Midbrain (tissue), 1 donor: ENCODE results near the gene PIK3R4.

Source experiments
- DNase-seq: peaks from one replicate; lab custom pipeline; 2025; lab: John Stamatoyannopoulos, UW

PIK3R4 gene

DNA sequence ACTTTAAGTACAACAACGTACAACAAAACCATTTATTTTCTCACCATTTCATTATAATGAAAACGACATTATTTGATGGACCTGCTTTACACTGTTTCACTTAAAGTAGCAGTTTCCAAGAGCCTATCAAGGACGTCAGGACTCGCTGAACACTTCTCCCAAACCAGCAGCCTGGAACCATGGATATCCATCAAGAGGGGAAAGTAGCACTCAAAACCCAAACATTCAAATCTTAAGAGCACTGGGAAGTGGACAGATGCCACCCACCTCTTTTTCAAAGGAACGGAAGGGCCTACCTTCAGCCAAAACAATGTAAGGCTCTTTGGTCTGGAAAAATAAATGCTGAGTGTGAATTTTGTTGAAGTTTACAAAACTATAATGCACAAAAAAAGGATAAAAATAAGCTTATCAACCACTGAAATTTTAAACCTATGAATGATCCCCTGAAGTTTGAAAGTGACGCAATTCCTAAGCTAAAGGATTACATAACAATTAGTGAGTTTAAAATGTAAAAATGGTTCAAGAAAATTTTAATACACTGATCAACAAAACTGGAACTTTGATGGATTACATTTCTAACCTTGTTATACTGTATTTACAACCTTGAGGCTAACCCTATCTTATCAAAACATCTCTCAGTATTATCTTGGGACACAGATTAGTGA is 4.6 kb downstream of the PIK3R4 start:
- no peak for DNase-seq

DNA sequence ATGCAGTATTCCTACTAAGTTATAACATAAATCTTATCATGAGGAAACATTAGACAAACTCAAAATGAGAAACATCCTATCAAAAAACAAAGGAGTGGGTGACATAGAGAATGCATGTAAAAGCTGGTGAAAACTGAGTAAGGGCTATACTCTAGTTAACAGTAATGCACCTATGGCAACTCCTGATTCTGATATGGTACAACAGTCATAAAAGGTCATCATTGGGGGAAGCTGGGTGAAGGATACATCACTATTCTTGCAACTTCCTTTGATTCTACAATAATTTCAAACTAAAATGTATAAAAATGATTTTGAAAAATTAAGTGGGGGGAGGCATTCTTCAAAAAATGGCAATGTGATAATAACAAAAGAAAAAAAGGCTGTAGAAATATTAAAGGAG is 6.8 kb downstream of the PIK3R4 start:
- DNase-seq, result no peak

DNA sequence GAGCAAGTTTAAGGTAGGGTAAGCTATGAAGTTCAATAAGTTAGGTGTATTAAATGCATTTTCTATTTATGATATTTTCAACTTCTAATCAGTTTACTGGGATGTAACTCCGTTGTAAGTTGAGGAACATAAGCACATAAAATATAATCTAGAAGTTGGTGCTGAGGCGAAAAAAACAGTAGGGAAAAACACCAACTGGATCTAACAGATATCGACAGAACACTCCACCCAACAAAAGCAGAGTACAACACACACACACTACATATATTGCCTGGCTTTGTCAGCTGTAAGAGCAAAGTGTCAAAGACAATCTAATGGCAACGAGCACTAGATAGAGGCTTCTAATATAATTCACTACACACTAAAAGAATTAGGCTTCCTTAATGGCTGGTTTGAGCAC is 8.4 kb downstream of the PIK3R4 start:
- no peak for DNase-seq

DNA sequence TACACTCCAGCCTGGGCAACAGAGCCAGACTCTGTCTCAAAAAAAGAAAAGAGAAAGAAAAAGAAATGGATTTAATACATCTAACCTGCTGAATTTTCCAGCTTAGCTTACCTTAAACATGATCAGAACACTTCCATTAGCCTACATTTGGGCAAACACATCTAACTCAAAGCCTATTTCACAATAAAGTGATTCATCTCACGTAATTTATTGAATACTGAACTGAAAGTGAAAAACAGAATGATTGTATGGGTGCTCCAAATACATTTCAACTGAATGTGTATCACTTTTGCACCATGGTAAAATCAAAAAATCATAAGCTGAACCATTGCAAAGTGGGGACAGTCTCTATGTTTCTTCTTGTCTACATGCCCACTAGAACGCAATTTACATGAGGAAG is 9.0 kb downstream of the PIK3R4 start:
- no peak for DNase-seq

DNA sequence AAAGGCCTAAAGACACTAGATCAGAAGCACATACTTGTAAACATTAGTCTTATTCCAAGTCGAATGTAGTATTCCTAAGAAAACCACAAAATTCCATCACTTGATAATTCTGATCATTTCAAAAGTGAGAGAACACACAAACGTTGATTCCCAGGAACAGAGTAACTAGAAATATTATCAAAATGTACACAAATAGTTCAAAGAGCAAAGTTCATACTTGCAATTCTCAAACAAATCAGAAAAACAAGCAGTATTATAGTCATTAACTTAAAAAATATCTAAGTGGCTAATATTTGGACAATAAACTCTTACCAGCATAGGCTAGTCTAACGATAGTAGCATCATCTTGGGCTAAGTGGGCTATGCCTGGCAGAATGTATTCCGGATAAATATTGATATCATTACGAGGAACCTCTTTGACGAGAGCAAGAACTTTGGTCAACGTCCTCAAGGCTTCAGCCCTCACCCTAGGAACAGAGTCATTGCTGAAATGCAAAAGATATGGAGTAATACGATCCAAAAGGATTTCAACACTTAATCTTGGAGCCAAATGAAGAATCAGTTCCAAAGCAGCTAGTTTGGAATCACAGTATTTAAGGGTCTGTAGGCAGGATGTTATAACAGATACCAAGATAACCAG is 13.3 kb downstream of the PIK3R4 start:
- no peak for DNase-seq

DNA sequence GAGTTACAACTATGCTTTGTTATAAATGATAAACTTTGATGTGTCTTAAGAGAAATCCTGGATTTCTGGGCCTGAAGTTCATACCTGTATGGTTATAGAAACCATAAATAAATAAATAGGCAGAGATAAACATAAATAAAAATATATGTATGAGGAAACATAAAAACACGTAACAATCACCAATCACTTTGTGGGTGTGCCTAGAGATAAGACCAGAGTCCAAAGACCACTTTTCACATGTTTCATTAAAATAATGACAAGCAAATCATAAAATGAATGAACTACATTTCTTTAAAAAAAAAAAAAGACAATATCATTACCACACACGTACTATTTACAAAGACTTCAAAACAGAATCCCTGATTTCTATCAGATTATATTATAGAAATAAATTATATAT is 14.1 kb downstream of the PIK3R4 start:
- DNase-seq, result no peak

DNA sequence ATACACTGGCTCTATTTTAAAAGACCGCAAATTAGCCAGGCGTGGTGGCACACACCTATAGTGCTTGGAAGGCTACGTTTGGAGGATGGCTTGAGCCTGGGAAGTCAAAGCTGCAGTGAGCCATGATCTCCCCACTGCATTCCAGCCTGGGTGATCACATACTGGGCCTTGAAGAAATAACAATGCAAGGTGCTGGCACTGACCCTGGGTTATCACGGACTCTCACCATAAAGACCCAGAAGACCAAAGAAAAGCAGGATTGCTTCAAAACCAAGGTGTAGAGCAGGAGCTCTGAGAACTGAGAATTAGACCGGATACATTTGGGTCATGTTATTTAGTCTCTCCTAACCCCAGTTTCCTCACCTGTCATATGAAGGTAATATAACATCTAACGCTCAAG is 14.8 kb downstream of the PIK3R4 start:
- DNase-seq, result no peak

DNA sequence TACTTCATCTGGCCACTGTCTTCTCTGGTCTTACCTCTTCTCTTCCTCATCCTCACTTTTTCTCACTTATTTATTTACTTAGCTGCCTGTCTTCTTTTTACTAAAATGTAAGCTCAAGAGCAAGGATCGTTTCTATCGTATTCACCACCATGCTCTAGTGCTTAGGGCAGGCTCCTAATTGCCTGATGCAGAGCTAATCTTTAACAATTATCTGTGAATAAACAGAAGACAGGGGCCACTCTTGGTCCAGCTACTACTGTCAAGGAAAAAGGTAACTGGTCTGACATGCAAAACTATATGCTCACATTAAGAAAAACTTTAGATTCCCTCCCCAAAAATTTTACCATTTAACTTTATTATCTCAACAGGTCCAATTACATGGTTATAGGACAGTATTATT is 17.5 kb downstream of the PIK3R4 start:
- DNase-seq, result no peak

DNA sequence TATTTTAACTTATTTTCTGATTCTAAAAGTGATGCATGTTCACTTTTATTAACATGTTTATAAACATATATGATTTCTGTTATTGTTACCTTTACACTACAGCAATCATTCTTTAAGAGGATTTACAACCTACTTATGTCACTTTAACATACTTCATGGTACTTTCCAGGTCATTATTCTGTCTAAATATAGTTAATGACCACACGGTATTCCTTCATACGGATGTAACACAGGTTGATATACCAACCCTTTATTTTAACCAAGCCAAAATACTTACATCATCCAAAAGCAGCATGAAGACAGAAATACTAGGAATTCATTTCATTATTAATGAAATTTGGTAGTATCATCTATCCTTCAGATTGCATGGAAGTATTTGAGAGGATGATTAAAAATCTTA is 18.6 kb downstream of the PIK3R4 start:
- peak; percentile 13 for DNase-seq

DNA sequence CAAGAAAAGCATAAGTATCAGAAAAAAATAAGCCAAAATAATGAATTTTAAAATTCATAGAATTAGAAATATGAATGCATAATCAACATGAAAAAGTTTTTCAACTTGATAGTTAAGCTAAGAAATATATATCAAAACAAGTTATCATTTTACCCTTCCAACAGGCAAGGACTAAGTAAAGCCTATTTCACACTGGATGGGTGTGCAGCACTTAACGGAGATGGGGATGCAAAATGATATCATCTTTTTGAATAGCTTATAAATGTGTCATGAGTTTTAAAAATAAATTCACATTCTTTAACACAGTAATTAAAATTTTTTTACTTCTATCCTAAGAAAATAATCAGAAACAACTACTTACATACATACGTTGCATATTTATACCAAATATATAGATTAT is 20.9 kb downstream of the PIK3R4 start:
- DNase-seq, result no peak

DNA sequence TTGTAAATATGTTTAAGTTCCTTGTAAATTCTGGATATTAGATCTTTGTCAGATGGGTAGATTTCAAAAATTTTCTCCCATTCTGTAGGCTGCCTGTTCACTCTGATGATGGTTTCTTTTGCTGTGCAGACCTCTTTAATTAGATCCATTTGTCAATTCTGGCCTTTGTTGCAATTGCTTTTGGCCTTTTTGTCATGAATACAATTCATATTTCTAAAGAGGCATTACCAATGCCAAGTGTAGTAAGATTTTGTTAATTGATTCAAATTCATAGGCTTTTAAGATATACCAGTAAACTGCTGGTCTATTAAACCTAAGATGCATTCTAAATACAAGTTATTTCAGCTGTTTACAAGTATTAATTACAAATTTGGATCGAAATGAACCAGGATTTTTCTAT is 31.0 kb downstream of the PIK3R4 start:
- DNase-seq, result no peak

DNA sequence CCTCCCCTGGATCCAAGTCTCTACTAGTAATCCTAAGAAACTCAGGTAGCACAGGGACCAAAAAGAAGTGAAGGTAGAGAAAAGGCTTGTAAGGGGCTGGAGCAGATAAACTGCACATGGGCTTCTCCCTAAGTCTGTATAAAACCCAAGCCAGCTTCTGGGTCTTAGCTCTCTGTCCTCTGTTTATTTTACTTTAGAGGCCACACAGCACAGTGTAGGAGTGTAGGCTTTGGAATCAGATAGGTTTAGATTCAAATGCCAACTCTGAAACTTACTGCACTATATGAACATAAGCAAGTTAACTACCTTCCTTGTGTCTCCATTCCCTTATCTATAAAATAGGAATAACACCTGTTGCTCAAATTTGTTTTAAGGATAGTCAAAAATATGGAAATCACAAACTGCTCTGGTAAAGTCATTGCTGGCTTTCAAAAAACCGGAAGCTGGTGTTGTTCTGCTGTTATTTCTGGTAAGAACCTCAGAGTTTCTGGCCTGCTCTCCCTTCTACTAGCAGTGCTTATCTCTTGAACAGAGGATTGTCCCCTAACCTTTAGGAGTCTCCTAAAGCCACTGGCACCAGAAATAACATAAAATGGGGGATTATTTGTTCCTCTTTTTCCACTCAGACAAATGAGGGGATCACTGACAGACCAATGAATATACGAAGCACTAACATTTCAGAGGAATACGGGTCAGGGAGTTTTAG is 33.8 kb downstream of the PIK3R4 start:
- DNase-seq, result no peak

DNA sequence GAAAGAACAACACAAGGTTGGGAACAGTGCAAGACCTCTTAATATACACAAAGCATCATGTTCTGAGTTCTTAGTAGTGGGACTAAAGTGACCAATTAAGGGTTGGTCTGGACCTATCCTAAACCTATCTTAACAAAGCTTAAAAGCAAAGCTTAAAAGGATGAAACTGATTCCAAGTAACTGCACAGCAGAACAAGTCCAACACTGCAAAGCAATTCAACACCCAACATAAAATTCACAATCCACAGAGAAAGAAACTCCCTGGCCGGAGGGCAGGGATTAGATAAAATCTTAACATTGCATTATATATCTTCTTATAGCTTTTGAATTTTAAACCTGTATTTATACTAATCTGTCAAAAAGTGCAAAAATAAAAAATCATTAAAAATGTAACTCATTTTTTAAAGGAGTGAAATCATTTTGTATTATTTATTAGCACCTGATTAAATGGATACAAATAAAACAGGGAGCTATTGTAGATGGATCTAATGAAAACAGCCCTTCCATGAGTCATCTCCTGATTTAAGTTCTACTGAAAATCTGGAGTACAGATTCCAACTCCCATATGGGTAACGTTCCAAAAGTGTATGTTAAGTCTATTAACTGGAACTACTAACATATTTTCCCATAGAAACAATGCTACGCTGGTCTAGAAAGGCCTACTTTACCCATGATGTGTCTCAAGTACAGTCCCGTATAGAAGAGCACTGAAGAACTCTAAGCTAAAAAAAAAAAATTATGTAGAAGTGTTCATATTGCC is 34.9 kb downstream of the PIK3R4 start:
- no peak for DNase-seq

DNA sequence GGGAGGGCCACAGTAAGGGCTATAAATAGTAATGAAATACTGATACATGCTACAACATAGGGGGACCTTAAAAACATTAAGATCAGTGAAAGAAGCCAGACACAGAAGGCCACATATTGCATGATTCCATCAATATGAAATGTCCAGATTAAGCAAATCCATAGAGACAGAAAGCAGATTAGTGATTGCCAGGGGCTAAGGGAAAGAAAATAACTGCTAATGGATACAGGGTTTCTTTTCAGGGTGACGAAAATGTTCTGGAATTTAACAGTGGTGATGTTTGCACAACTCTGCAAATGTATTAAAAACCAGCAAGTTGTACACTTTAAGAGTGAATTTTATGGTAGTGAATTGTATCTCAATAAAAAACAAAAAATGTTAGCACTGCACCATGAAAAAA is 37.0 kb downstream of the PIK3R4 start:
- no peak for DNase-seq

DNA sequence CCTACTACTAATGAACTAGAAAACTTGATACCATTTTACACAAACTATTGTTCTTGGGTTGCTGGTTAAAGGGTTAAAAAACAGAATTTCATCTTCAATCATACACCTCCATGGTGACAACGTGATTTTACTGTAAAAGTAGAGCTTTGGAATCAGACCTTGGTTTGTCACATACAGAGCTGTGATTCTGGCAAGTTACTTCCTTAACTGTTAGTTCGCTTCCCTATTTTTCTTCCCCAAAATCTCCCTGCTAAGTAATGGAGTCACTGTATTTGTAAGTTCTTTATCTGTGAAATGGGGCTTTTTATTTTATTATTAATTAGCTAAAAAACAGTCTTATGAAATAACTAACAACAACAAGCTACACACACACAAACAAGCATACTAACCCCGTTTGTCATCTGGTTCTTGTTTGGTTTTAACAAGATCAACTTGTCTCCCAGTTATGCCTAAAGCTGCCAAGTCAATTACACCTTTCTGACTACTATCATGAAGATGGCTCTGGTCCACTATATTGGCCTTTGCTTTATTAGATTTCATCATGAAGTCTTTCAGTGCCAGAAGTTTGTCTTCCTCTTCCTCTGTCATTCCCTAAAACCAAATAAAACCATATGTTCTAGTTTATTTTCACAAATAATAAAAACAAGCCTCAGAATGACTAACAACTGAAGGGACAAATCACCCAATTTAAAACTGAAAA is 38.6 kb downstream of the PIK3R4 start:
- no peak for DNase-seq

DNA sequence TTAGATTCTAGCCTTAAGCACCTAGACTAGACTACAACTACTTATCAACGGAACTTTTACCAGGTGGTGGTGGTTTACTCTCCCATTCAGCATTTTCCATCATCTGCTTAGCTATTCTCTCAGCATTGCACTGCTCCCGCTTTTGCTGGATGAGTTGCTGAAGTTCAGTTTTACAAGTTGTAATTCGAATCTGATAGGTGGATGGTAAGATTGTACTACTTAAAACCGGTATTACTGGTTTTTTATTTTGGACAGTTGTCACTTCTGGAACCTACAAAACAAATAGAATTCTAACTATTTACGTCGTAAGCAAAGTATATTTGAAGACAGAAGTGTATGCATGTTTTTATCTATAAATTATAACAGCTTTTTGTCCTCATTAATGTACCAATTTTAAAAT is 41.1 kb downstream of the PIK3R4 start:
- DNase-seq, result no peak

DNA sequence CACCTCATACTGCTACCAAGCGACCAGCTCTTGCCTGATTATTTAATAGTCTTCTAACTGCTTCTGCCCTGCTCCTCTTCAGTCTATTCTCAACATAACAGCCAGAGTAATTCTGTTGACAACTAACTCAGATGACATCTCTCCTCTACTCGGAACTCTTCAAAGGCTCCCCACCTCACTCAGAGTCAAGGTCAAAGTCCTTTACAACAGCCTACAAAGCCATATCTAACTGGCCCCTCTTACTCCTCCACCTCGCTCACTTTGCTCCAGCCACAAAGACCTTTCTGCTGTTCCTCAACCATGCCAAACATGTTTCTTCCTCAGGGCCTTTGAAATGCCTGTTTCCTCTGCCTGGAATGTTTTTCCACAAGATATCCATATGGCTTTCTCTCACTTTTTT is 43.6 kb downstream of the PIK3R4 start:
- no peak for DNase-seq

DNA sequence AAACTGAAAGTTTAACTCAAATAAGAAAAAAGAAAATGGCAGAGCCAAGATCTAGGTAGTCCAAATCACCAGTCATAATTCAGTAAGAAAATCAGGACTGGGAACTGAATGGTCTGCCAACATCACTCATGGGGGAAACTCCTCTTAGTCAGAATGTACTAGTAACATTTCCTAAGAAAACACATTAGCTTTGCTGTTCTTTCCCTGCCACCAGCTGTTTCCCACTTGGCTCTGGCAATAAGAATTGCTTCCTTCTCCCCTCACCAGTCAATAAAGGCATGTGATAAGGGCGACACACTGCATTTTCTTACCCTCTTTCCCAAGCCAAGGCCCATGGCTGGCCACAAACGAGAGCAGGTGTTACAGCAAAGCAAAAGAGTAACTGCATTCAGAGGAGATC is 46.1 kb downstream of the PIK3R4 start:
- no peak for DNase-seq

DNA sequence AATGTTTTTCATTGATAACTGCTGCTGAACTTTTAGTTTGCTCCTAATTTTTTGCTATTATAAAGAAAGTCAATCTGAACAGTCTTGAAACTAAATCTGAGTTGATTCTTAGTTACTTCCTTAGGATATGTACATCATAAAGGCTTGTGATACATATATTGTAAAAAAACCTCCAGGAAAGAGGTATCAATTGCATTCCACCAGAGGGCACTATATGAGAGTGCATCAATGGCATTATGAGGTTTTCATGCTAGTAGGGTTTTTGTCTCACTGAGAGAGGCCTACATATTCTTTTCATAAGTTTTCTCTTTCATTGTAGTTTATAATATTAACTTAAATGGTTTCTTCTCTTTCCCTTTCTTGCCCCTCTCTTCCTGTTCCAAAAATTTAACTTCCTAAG is 46.9 kb downstream of the PIK3R4 start:
- DNase-seq, result no peak

DNA sequence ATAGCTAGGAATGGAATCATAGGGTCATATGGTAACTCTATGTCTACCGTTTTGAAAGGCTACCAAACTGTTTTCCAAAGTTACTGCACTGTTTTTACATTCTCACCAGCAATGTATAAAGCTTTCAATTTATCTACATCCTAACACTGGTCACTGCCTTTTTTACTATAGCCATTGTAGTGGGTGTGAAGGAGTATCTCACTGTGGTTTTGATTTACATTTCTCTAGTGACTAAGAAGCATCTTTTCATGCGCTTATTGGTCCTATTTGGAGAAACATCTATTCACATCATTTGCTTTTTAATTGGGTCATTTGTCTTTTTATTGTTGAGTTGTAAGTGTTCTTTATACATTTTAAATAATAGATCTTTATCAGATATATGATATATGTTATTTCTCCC is 53.3 kb downstream of the PIK3R4 start:
- DNase-seq, result no peak

DNA sequence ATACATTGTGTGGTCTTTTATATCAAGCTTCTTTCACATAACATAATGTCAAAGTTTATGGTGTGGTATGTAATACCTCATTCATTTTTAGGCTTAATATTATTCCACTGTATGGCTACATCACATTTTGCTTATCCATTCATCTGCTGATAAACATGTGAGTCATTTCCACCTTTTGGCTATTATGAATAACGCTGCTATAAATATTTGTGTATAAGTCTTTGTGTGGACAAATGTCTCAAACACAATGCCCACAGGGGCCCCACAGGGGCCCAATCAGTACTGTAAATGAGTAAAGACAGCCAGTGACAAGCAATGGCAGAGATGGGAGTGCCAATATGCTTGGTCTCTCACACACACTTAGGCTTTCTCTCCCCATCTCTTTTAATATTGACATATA is 54.2 kb downstream of the PIK3R4 start:
- no peak for DNase-seq
